Thyroid gland (tissue), 4 donors: Measurements from ENCODE around the gene NT5DC2. TPM values are rescaled to one million over a fixed set of nuclear protein-coding genes. Genes with fewer than 3 reads are reported as not detected.

ENCODE experiments used
- DNase-seq, 2 donors: peaks; one replicate each; pipeline ENCODE4 v3.0.0-alpha.2; 2019
- H3K27ac ChIP-seq, 3 donors: fragments of 200-600 bp; sonication (generic); 1 replicate in 2 of 3; 2 replicates in 1 of 3; pipeline ENCODE4 v1.5.1; 2016 to 2019; ENCODE audit warnings: mild to moderate bottlenecking in 1 of 3, moderate library complexity in 1 of 3
- H3K27me3 ChIP-seq: fragments of 200-600 bp; sonication (generic); one replicate; pipeline ENCODE4 v1.5.1; 2019
- H3K36me3 ChIP-seq, 2 donors: fragments of 200-600 bp; sonication (generic); one replicate each; pipeline ENCODE4 v1.5.1; 2016 to 2019
- H3K4me1 ChIP-seq, 2 donors: fragments of 200-600 bp; sonication (generic); one replicate each; pipeline ENCODE4 v1.5.1; 2017 to 2019
- H3K4me3 ChIP-seq, 3 donors: fragments of 200-600 bp; sonication (generic); replicated peaks in 1 of 3; 1 replicate in 2 of 3; 2 replicates in 1 of 3; pipeline ENCODE4 v1.5.1; 2016; ENCODE audit warnings: mild to moderate bottlenecking in 1 of 3
- H3K9me3 ChIP-seq: fragments of 200-600 bp; sonication (generic); one replicate; pipeline ENCODE4 v1.5.1; 2017
- CTCF ChIP-seq, 6 experiments: fragments of 200-600 bp in 3 of 6; fragments of 450-650 bp in 3 of 6; sonication (generic) in 3 of 6; IDR thresholded peaks; one replicate each; pipeline ENCODE4 v1.5.1; 2016 to 2019; ENCODE audit warnings: antibody characterized with exemption in 6 of 6, mild to moderate bottlenecking in 2 of 6, inconsistent platforms in 1 of 6, moderate library complexity in 1 of 6
- POLR2A ChIP-seq, 2 donors: fragments of 450-650 bp; IDR thresholded peaks; one replicate each; pipeline ENCODE4 v1.6.1; 2017; ENCODE audit warnings: antibody characterized with exemption in 2 of 2, mild to moderate bottlenecking in 2 of 2, moderate library complexity in 1 of 2
- WGBS, 2 donors: methylation state at CpG; one replicate each; pipeline ENCODE4 v1.1.5; 2017; 5-methylcytosine and 5-hydroxymethylcytosine counted together
- intact Hi-C: fragments of 100-400 bp; cut with DNase I; formaldehyde crosslinking; loops from one replicate; pipeline ENCODE4 v1.15.1; 2023
- total RNA-seq, 4 donors: library from RNA; depleted of rRNA; stranded (reverse); fragments of >200 nt; gene quantifications; one replicate each; pipeline ENCODE4 v1.2.3, GENCODE V29; 2016

NT5DC2 gene
- total RNA-seq, 4 donors from 2014 or later, result 40.5 to 55.1 (median 45.0) TPM

- intact Hi-C loops, result no loop called here
- Histone ChIP-seq H3K27ac (no peak overlapping the region), H3K4me3 (no peak overlapping the region), H3K4me1 (peaks cover 3 to 26% of the 10 kb centered on the region in 2 donors), H3K27me3 (no peaks in the 10 kb centered on the region), H3K9me3 (no peaks in the 10 kb centered on the region), H3K36me3 (peaks cover 47 to 68% of the 10 kb centered on the region in 2 donors)
- TF ChIP-seq POLR2A (IDR thresholded peaks at IDR 0.05) (no peak), CTCF (IDR thresholded peaks at IDR 0.05) (no peak)
- WGBS, 2 donors, result 96 to 97% methylated on average over 42 to 59 of the region's 59 CpGs
- no peak for DNase-seq
Observed at GRCh38 chr3:52487788-52488691, 45.6 kb downstream of the NT5DC2 start.

GRCh38 chr3:52487050-52487787 is 46.4 kb downstream of the NT5DC2 start:
- TF ChIP-seq POLR2A (IDR thresholded peaks at IDR 0.05) (no peak), CTCF (IDR thresholded peaks at IDR 0.05) (no peak)
- no peaks in the 10 kb centered on the region for H3K9me3 ChIP-seq
- H3K36me3 ChIP-seq, result peaks cover 44 to 67% of the 10 kb centered on the region in 2 donors
- no peak for DNase-seq
- intact Hi-C loops, result no loop called here
- 93 to 95% methylated on average over 30 to 31 of the region's 31 CpGs for WGBS, 2 donors
- no peak overlapping the region for H3K4me3 ChIP-seq
- no peak overlapping the region for H3K27ac ChIP-seq
- H3K4me1 ChIP-seq, result peaks cover 3 to 22% of the 10 kb centered on the region in 2 donors
- H3K27me3 ChIP-seq, result no peaks in the 10 kb centered on the region

- intact Hi-C loops, result no loop called here
- H3K36me3 ChIP-seq, result peaks cover 41 to 63% of the 10 kb centered on the region in 2 donors
- H3K4me3 ChIP-seq, result no peak overlapping the region
- H3K4me1 ChIP-seq, result peaks cover 3% of the 10 kb centered on the region in 2 donors
- no peak for TF ChIP-seq POLR2A (IDR thresholded peaks at IDR 0.05)
- no peak for TF ChIP-seq CTCF (IDR thresholded peaks at IDR 0.05)
- H3K27ac ChIP-seq, result no peak overlapping the region
- WGBS, 2 donors, result 83 to 86% methylated on average over 9 of the region's 10 CpGs
- DNase-seq, result no peak
- H3K27me3 ChIP-seq, result no peaks in the 10 kb centered on the region
- H3K9me3 ChIP-seq, result no peaks in the 10 kb centered on the region
Observed at GRCh38 chr3:52484680-52485461, 48.8 kb downstream of the NT5DC2 start.

- H3K4me1 ChIP-seq, result no peaks in the 10 kb centered on the region
- H3K36me3 ChIP-seq, result peaks cover 42 to 61% of the 10 kb centered on the region in 2 donors
Observed at GRCh38 chr3:52483577-52484381, 49.9 kb downstream of the NT5DC2 start.

More at GRCh38 chr3:52483577-52484381, 49.9 kb downstream of the NT5DC2 start:
- WGBS, 2 donors, result 85 to 89% methylated on average over 13 of the region's 13 CpGs
- TF ChIP-seq CTCF (IDR thresholded peaks at IDR 0.05), result no peak
- TF ChIP-seq POLR2A (IDR thresholded peaks at IDR 0.05), result no peak
- no peaks in the 10 kb centered on the region for H3K27me3 ChIP-seq
- H3K27ac ChIP-seq, result no peak overlapping the region
- no peak overlapping the region for H3K4me3 ChIP-seq
- H3K9me3 ChIP-seq, result no peaks in the 10 kb centered on the region
- intact Hi-C loops, result no loop called here
- DNase-seq, result no peak
